PC-3 (cell line): ENCODE results near the gene DLK1. TPM values are rescaled to one million over a fixed set of nuclear protein-coding genes. Genes with fewer than 3 reads are reported as not detected.

Experiments used
- ATAC-seq: fragments of 200-7000 bp; cut with Tn5 transposase; 2 replicates; pipeline ENCODE4 v1.9.1; 2020; ENCODE audit warnings: mild to moderate bottlenecking, moderate library complexity
- BruUV-seq: library from RNA; stranded (reverse); fragments of 400-500 nt; replicated peaks from 2 replicates; lab custom pipeline; 2021; lab: Mats Ljungman, UMichigan
- CTCF ChIA-PET: fragments of 300-600 bp; sonication (Branson Sonifier 250); formaldehyde crosslinking; loops from one replicate; lab custom pipeline; 2022; ENCODE audit warnings: antibody characterized with exemption; lab: Charles Lee
- POLR2A ChIA-PET: fragments of 300-600 bp; sonication (Branson Sonifier 250); formaldehyde crosslinking; loops from one replicate; lab custom pipeline; 2022; ENCODE audit warnings: antibody characterized with exemption; ENCODE audit not compliant: unreplicated experiment; lab: Charles Lee
- DNase-seq: peaks from one replicate; pipeline ENCODE4 v3.0.0-alpha.2; 2015
- H2AFZ ChIP-seq: fragments of 300-600 bp; sonication (generic); 2 replicates; pipeline ENCODE4 v1.6.0; 2016; ENCODE audit warnings: antibody characterized with exemption, low read length
- H3F3A ChIP-seq: fragments of 300-600 bp; sonication (generic); one replicate; pipeline ENCODE4 v1.6.0; 2017; ENCODE audit warnings: antibody characterized with exemption, low read length, control low read depth, mild to moderate bottlenecking; ENCODE audit not compliant: unreplicated experiment
- H3K27ac ChIP-seq: fragments of 300-600 bp; sonication (generic); 2 replicates; pipeline ENCODE4 v1.5.1; 2016; ENCODE audit warnings: mild to moderate bottlenecking, low read length
- H3K27me3 ChIP-seq: fragments of 300-600 bp; sonication (generic); 2 replicates; pipeline ENCODE4 v1.6.1; 2016; ENCODE audit warnings: low read length, mixed read lengths
- H3K36me3 ChIP-seq: fragments of 300-600 bp; sonication (generic); 2 replicates; pipeline ENCODE4 v1.6.1; 2016; ENCODE audit warnings: low read depth, mixed run types, low read length, mixed read lengths
- H3K4me1 ChIP-seq: fragments of 300-600 bp; sonication (generic); 2 replicates; pipeline ENCODE4 v1.5.1; 2016; ENCODE audit warnings: low read length; ENCODE audit not compliant: insufficient read depth
- H3K4me2 ChIP-seq: fragments of 300-600 bp; sonication (generic); 2 replicates; pipeline ENCODE4 v1.6.0; 2016; ENCODE audit warnings: low read length
- H3K4me3 ChIP-seq: fragments of 300-600 bp; sonication (generic); 2 replicates; pipeline ENCODE4 v1.5.1; 2016; ENCODE audit warnings: mild to moderate bottlenecking, low read length, mixed read lengths
- H3K79me2 ChIP-seq: fragments of 300-600 bp; sonication (generic); 2 replicates; pipeline ENCODE4 v1.6.1; 2017; ENCODE audit warnings: low read length, mixed read lengths
- H3K9ac ChIP-seq: fragments of 300-600 bp; sonication (generic); 2 replicates; pipeline ENCODE4 v1.6.0; 2016; ENCODE audit warnings: mild to moderate bottlenecking, low read length
- H3K9me2 ChIP-seq: fragments of 300-600 bp; sonication (generic); replicated peaks from 2 replicates; pipeline ENCODE4 v1.6.1; 2016; ENCODE audit warnings: mixed run types, low read length, mixed read lengths
- H3K9me3 ChIP-seq: fragments of 300-600 bp; sonication (generic); 2 replicates; pipeline ENCODE4 v1.6.1; 2016; ENCODE audit warnings: low read length, mixed read lengths
- H4K20me1 ChIP-seq: fragments of 300-600 bp; sonication (generic); 2 replicates; pipeline ENCODE4 v1.6.1; 2016; ENCODE audit warnings: low read length, mixed read lengths
- EZH2 ChIP-seq: fragments of 300-600 bp; sonication (generic); IDR thresholded peaks from one replicate; pipeline ENCODE4 v1.6.1; 2017; ENCODE audit warnings: antibody characterized with exemption, mild to moderate bottlenecking, low read length; ENCODE audit not compliant: unreplicated experiment
- EZH2phosphoT487 ChIP-seq: fragments of 300-600 bp; sonication (generic); IDR thresholded peaks from 2 replicates; pipeline ENCODE4 v1.6.1; 2018; ENCODE audit warnings: mild to moderate bottlenecking, antibody characterized with exemption, low read length, borderline replicate concordance
- intact Hi-C: fragments of 100-400 bp; cut with micrococcal nuclease; formaldehyde crosslinking; loops from 2 replicates; pipeline ENCODE4 v1.9.0; 2023
- total RNA-seq: library from RNA; depleted of rRNA; stranded (reverse); fragments of >200 nt; gene quantifications from 2 replicates; pipeline ENCODE4 v1.2.3, GENCODE V29; 2014
- TF ChIP-seq, protein P1 (sequence below): fragments of 300-600 bp; sonication (generic); conservative IDR thresholded peaks from 2 replicates; pipeline ENCODE4 v1.5.1; 2017; ENCODE audit warnings: antibody characterized with exemption, low read depth, mild to moderate bottlenecking, low read length

Gene DLK1
- total RNA-seq, 1 experiment from 2014 or later = not detected

DNA sequence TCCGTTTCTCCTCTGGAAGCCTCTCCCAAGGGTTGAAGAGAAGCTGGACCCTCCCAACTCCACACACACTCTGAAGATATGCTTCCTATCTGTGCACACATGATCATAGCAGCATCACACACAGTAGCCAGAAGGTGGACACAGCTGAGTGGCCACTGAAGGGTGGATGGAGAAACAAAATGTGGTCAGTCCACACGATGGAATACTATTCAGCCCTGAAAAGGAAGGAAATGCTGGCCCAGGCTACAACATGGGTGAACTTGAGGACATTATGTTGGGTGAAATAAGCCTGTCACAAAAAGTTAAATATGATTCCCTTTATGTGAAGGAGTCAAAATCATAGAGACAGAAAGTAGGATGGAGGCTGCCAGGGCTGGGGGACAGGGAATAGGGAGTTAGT, 43.9 kb upstream of the DLK1 start:
- no peak overlapping the region for H3K27ac ChIP-seq
- H3K4me2 ChIP-seq = no peak overlapping the region
- H3K9me3 ChIP-seq = no peaks in the 10 kb centered on the region
- H4K20me1 ChIP-seq = no peaks in the 10 kb centered on the region
- ChIA-PET CTCF (no interaction called here), POLR2A (no interaction called here)
- intact Hi-C loops = no loop called here
- TF ChIP-seq EZH2 = no peak
- TF ChIP-seq EZH2phosphoT487 = no peak
- TF ChIP-seq, protein P1, sequence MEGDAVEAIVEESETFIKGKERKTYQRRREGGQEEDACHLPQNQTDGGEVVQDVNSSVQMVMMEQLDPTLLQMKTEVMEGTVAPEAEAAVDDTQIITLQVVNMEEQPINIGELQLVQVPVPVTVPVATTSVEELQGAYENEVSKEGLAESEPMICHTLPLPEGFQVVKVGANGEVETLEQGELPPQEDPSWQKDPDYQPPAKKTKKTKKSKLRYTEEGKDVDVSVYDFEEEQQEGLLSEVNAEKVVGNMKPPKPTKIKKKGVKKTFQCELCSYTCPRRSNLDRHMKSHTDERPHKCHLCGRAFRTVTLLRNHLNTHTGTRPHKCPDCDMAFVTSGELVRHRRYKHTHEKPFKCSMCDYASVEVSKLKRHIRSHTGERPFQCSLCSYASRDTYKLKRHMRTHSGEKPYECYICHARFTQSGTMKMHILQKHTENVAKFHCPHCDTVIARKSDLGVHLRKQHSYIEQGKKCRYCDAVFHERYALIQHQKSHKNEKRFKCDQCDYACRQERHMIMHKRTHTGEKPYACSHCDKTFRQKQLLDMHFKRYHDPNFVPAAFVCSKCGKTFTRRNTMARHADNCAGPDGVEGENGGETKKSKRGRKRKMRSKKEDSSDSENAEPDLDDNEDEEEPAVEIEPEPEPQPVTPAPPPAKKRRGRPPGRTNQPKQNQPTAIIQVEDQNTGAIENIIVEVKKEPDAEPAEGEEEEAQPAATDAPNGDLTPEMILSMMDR = no peak
- no peak overlapping the region for H3K4me3 ChIP-seq
- ATAC-seq (no peak), DNase-seq (no peak)
- no peaks in the 10 kb centered on the region for H3K79me2 ChIP-seq
- no peaks in the 10 kb centered on the region for H3K27me3 ChIP-seq
- H3F3A ChIP-seq = no peaks in the 10 kb centered on the region
- H2AFZ ChIP-seq = no peak overlapping the region
- BruUV-seq = no TSS peak
- H3K9ac ChIP-seq = no peak overlapping the region
- no peaks in the 10 kb centered on the region for H3K36me3 ChIP-seq
- H3K9me2 ChIP-seq = no peaks in the 10 kb centered on the region
- no peaks in the 10 kb centered on the region for H3K4me1 ChIP-seq

DNA sequence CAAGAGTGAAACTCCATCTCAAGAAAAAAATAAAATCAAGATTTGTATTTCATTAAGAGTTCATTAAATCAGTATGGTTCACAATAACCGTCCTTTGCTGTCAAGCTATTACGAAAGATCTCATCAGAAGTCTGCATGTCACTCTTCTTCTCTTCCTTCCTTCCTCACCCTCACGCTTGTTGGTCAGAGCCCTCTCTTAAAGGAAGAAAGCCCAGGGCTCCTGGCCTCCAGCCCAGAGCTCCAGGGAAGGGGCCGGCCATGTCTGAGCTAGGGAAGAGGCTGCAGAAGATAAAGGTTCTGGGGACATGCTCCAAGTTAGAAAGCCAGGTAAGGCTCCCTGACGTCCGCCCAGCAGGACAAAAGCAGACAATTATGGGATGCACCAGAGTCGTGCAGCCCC, 43.1 kb upstream of the DLK1 start:
- intact Hi-C loops = no loop called here
- H3K9me3 ChIP-seq = no peaks in the 10 kb centered on the region
- H3K9me2 ChIP-seq = no peaks in the 10 kb centered on the region
- no peak for ATAC-seq
- H3K27ac ChIP-seq = no peak overlapping the region
- H4K20me1 ChIP-seq = no peaks in the 10 kb centered on the region
- TF ChIP-seq, protein P1 = no peak
- TF ChIP-seq EZH2phosphoT487 (no peak), EZH2 (no peak)
- DNase-seq = no peak
- no peaks in the 10 kb centered on the region for H3K27me3 ChIP-seq
- no peaks in the 10 kb centered on the region for H3K36me3 ChIP-seq
- no peak overlapping the region for H3K4me3 ChIP-seq
- H3F3A ChIP-seq = no peaks in the 10 kb centered on the region
- ChIA-PET CTCF (no interaction called here), POLR2A (no interaction called here)
- H3K9ac ChIP-seq = no peak overlapping the region
- H3K79me2 ChIP-seq = no peaks in the 10 kb centered on the region
- H3K4me1 ChIP-seq = peaks cover 6% of the 10 kb centered on the region
- no peak overlapping the region for H3K4me2 ChIP-seq
- H2AFZ ChIP-seq = no peak overlapping the region
- BruUV-seq = no TSS peak

DNA sequence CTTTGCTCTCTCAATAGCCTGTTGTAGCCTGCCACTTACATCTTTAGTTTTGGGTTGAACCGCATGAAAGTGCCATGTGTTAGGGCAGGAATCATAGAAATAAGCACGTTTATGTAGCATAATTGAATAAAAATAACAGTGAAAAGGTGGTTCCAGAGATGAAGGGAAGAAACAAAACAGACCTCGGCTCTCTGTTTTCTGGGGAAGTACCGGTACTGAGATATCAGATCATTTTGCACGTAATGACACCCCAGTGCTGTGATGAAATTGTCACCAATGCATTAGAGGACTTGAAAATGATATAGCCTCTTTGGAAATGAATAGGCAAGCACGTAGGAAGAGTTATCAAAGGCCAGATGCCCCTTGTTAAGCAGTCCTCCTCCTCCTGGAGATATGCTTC, 42.5 kb upstream of the DLK1 start:
- H3K4me2 ChIP-seq = no peak overlapping the region
- ChIA-PET POLR2A (no interaction called here), CTCF (no interaction called here)
- no peaks in the 10 kb centered on the region for H3K9me2 ChIP-seq
- no peaks in the 10 kb centered on the region for H3K27me3 ChIP-seq
- no peaks in the 10 kb centered on the region for H3K36me3 ChIP-seq
- no peaks in the 10 kb centered on the region for H3F3A ChIP-seq
- no peaks in the 10 kb centered on the region for H4K20me1 ChIP-seq
- no peak overlapping the region for H3K4me3 ChIP-seq
- no peaks in the 10 kb centered on the region for H3K79me2 ChIP-seq
- no TSS peak for BruUV-seq
- H3K9me3 ChIP-seq = no peaks in the 10 kb centered on the region
- DNase-seq = no peak
- ATAC-seq = no peak
- H3K27ac ChIP-seq = no peak overlapping the region
- intact Hi-C loops = no loop called here
- TF ChIP-seq EZH2 = no peak
- TF ChIP-seq EZH2phosphoT487 = no peak
- TF ChIP-seq, protein P1 = no peak
- no peak overlapping the region for H3K9ac ChIP-seq
- H3K4me1 ChIP-seq = peaks cover 10% of the 10 kb centered on the region
- no peak overlapping the region for H2AFZ ChIP-seq
